NB4 (cell line): ENCODE data around the gene CPNE1.

Experiments used
- CTCF ChIP-seq: IDR thresholded peaks from one replicate; pipeline ENCODE4 v1.5.1; 2012; ENCODE audit warnings: low read depth, low read length
- MAX ChIP-seq: IDR thresholded peaks from 2 replicates; pipeline ENCODE4 v1.6.1; 2011; ENCODE audit warnings: low read depth, low read length
- POLR2A ChIP-seq: IDR thresholded peaks from 2 replicates; pipeline ENCODE4 v1.6.1; 2011; ENCODE audit warnings: mild to moderate bottlenecking; ENCODE audit not compliant: insufficient read length; ENCODE audit errors: extremely low read depth

DNA sequence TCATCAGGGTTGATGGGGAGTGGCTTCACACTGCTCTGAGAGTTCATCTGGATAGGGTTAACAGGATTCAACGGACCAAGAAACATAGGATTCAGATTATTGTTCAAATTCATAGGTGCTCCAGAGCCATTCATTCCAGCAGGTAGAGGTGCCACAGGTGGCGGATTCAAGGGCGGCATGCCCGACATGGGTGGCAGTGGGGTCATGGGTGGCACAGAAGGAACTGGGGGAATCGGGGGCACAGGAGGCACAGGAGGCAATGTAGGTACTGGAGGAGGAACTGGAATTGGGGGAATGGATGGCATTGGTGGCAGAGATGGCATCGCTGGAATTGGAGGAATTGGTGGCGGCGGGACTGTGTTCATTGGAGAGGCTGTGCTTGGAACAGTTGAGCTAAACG is 10.3 kb downstream of the CPNE1 start:
- no peak for TF ChIP-seq CTCF
- TF ChIP-seq POLR2A: no peak
- no peak for TF ChIP-seq MAX
